GM06990 (cell line): ENCODE results near the gene GPC6.

Source experiments
- DNase-seq: peaks from one replicate; pipeline ENCODE4 v3.0.0-alpha.2; 2011; ENCODE audit not compliant: insufficient read length; ENCODE audit errors: extremely low read depth
- H3K27me3 ChIP-seq: replicated peaks from 2 replicates; pipeline ENCODE4 v1.6.0; 2011; ENCODE audit warnings: low read length; ENCODE audit not compliant: control insufficient read depth, insufficient read depth
- H3K36me3 ChIP-seq: 2 replicates; pipeline ENCODE4 v1.5.1; 2011; ENCODE audit warnings: low read length; ENCODE audit not compliant: control insufficient read depth, insufficient read depth
- H3K4me3 ChIP-seq: replicated peaks from 2 replicates; pipeline ENCODE4 v1.5.1; 2011; ENCODE audit warnings: low read depth, mild to moderate bottlenecking, control low read depth, low read length
- TF ChIP-seq, protein P1 (sequence below): IDR thresholded peaks from 2 replicates; pipeline ENCODE4 v1.5.1; 2011; ENCODE audit warnings: low read length, control low read depth, mild to moderate bottlenecking, inconsistent platforms; ENCODE audit not compliant: insufficient read depth, poor library complexity, severe bottlenecking

GPC6 gene

DNA sequence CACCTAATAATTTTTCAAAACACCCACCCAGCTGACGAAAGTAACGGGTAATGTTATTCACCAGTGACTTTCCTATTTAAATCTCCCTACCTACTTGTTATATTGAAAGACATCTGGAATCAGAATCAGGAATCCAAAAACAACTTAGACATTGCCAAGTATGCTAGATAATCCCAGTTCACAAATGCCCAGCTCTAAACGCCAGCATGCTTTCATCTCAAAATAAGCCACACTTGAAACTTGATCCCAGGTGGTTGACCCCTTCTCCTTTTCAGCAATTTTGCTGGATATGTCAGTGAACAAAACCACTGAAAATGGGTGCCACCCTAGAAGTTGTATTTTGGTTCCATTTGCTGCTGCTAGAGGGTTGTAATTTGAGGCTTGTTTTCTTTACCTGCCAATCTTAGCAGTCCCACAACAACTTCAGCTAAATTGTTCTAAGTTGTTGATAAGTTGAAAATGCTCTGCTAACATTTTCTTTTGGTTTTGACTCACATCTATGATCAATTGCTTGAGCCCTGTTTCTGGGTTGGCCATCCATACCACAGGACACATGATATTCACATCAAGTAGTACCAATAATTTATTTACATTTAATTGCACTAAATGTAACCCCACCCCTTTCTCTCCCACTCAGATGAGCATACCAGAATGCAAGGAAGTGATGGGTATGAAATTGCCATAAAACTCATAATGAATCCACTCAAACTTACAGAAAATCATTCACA lies 1186.4 kb downstream of the GPC6 start:
- DNase-seq: no peak
- Histone ChIP-seq H3K27me3 (no peaks in the 10 kb centered on the region; the same call in 1 of the 2 replicates), H3K4me3 (no peak overlapping the region), H3K36me3 (no peaks in the 10 kb centered on the region)
- TF ChIP-seq, protein P1, sequence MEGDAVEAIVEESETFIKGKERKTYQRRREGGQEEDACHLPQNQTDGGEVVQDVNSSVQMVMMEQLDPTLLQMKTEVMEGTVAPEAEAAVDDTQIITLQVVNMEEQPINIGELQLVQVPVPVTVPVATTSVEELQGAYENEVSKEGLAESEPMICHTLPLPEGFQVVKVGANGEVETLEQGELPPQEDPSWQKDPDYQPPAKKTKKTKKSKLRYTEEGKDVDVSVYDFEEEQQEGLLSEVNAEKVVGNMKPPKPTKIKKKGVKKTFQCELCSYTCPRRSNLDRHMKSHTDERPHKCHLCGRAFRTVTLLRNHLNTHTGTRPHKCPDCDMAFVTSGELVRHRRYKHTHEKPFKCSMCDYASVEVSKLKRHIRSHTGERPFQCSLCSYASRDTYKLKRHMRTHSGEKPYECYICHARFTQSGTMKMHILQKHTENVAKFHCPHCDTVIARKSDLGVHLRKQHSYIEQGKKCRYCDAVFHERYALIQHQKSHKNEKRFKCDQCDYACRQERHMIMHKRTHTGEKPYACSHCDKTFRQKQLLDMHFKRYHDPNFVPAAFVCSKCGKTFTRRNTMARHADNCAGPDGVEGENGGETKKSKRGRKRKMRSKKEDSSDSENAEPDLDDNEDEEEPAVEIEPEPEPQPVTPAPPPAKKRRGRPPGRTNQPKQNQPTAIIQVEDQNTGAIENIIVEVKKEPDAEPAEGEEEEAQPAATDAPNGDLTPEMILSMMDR: no peak

DNA sequence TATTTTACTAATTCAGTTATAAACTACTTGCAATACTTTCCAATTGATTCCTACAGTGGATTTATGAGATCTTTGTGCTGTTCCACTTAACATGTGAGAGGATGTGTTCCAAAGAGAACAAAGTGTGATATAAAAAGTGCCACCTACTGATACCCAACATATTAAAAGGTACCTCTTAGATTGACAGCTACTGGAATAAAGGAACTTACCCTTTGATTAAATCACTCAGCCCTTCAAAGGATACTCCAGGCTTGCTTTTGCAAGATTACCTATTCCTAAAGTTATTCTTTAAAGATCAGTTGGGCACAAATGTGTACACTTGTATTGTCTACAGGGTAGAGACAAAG lies 1187.0 kb downstream of the GPC6 start:
- Histone ChIP-seq H3K4me3 (no peak overlapping the region), H3K36me3 (no peaks in the 10 kb centered on the region), H3K27me3 (no peaks in the 10 kb centered on the region; the same call in 1 of the 2 replicates)
- no peak for DNase-seq
- TF ChIP-seq, protein P1: no peak

DNA sequence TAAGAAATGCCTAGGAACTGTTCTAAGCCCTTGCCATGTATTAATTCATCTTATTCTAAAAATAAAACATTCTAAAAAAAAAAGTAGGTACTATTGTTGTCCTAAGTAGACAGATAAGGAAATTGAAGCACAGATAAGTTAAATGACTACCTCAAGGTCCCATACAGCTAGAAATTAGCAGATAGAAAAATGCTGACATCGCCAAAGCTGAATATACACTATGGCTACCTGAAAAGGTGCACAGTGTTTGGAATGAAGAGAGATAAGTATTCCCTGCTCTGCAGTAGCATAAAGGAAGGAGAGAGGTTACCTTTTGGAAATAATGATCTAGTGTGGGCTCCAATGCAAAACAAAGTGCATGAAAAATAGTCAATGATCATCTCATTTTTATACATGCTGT lies 1187.5 kb downstream of the GPC6 start:
- TF ChIP-seq, protein P1: no peak
- no peak overlapping the region for H3K4me3 ChIP-seq

DNA sequence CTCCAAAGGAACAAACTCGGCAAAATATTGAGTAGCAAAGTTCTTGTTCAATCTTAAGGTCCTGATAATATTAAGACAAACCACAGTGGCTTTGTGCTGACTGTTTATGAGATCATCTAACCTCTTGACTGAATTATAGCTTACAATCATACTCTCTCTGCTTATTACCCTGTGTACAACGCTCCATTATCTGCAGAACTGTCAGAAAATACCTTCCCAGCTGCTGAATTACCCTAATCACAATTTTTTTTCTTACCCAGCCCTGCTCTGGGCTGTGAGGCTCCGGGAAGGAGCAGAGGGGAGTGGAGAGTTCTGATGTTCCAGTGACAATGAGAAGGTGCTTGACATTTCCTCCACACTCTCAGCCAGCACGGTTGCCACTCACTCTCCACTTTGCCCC lies 1188.1 kb downstream of the GPC6 start:
- Histone ChIP-seq H3K27me3 (no peaks in the 10 kb centered on the region; the same call in 1 of the 2 replicates), H3K4me3 (no peak overlapping the region), H3K36me3 (no peaks in the 10 kb centered on the region)
- no peak for DNase-seq
- TF ChIP-seq, protein P1: no peak

More for the DNA sequence above, 1187.5 kb downstream of the GPC6 start:
- Histone ChIP-seq H3K36me3 (no peaks in the 10 kb centered on the region), H3K27me3 (no peaks in the 10 kb centered on the region; the same call in 1 of the 2 replicates)
- no peak for DNase-seq

DNA sequence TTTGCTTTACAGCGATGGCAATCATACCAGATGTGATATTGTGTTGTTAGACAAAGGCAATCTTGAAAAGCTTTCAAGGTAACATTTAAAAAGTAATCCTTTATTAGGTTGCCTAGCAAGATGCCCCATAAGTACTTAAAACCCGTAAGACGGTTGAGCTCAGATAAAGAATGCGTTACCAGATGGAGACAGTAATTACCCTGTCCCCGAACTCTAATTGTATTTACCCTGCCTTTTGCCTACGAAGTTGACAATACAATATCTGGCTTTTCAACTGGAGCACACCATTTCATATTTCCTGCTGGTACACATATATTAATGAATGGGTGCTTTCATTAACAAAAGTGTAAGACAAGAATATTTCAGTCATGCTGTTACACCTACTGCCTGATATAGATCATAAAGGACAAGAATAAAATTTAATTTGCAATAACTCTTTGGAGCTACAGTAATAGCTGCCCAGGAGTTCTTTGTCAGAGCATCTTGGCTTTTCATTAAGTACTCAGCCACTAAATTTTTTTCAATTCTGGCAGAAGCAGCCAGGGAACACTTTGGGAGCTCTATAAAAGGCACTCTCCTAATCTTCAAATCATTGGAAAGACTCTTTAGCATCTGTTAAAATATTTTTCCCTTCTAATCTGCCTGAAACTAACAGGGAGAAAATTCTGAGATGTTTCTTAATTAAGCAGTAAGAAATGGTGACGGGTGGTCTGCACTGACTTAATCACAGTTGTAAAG lies 1189.1 kb downstream of the GPC6 start:
- DNase-seq: no peak
- no peaks in the 10 kb centered on the region; the same call in 1 of the 2 replicates for H3K27me3 ChIP-seq
- H3K36me3 ChIP-seq: no peaks in the 10 kb centered on the region
- TF ChIP-seq, protein P1: no peak
- H3K4me3 ChIP-seq: no peak overlapping the region
